Keratinocyte (primary cell): ENCODE measurements around the gene NIPAL1. TPM values are rescaled to one million over a fixed set of nuclear protein-coding genes. Genes with fewer than 3 reads are reported as not detected.

ENCODE experiments used
- DNase-seq: peaks from one replicate; pipeline ENCODE4 v3.0.0-alpha.2; 2011; ENCODE audit warnings: low read depth, missing footprints, low spot score
- FAIRE-seq: peaks from 2 replicates; lab custom pipeline; 2011; peaks lifted over from hg19 to GRCh38; lab: Jason Lieb, UNC
- H2AFZ ChIP-seq: 2 replicates; pipeline ENCODE4 v1.6.0; 2012; ENCODE audit warnings: low read length, control low read depth, inconsistent platforms; ENCODE audit not compliant: control insufficient read depth
- H3K27ac ChIP-seq: 2 replicates; pipeline ENCODE4 v1.5.1; 2011; ENCODE audit warnings: low read length; ENCODE audit not compliant: control insufficient read depth, insufficient read depth
- H3K27me3 ChIP-seq: 3 replicates; pipeline ENCODE4 v1.6.0; 2011; ENCODE audit warnings: low read length; ENCODE audit not compliant: control insufficient read depth, insufficient read depth; ENCODE audit errors: extremely low read depth
- H3K36me3 ChIP-seq, 2 experiments: 2 replicates in 1 of 2; 3 replicates in 1 of 2; pipeline ENCODE4 v1.5.1; 2011; ENCODE audit warnings: low read length in 2 of 2, mild to moderate bottlenecking in 1 of 2; ENCODE audit not compliant: control insufficient read depth in 2 of 2, insufficient read depth in 2 of 2; ENCODE audit errors: extremely low read depth in 1 of 2
- H3K4me1 ChIP-seq: 3 replicates; pipeline ENCODE4 v1.5.1; 2011; ENCODE audit warnings: low read length; ENCODE audit not compliant: control insufficient read depth, insufficient read depth; ENCODE audit errors: extremely low read depth
- H3K4me2 ChIP-seq: 3 replicates; pipeline ENCODE4 v1.6.0; 2011; ENCODE audit warnings: low read depth, low read length; ENCODE audit not compliant: control insufficient read depth, insufficient read depth; ENCODE audit errors: extremely low read depth
- H3K4me3 ChIP-seq, 3 experiments: fragments of 200-600 bp in 1 of 3; sonication (generic) in 1 of 3; 2 replicates in 2 of 3; 3 replicates in 1 of 3; pipeline ENCODE4 v1.5.1; 2011 to 2016; ENCODE audit warnings: low read length in 3 of 3, mild to moderate bottlenecking in 3 of 3, control low read depth in 2 of 3, inconsistent platforms in 1 of 3, low read depth in 1 of 3, mixed read lengths in 1 of 3, mixed run types in 1 of 3, moderate library complexity in 1 of 3; ENCODE audit not compliant: control insufficient read depth in 2 of 3, insufficient read depth in 2 of 3; ENCODE audit errors: extremely low read depth in 1 of 3
- H3K79me2 ChIP-seq: 2 replicates; pipeline ENCODE4 v1.6.0; 2012; ENCODE audit warnings: low read length; ENCODE audit not compliant: control insufficient read depth, insufficient read depth
- H3K9ac ChIP-seq: 3 replicates; pipeline ENCODE4 v1.6.0; 2011; ENCODE audit warnings: low read length; ENCODE audit not compliant: control insufficient read depth, insufficient read depth; ENCODE audit errors: extremely low read depth
- H3K9me1 ChIP-seq: 3 replicates; pipeline ENCODE4 v1.6.0; 2011; ENCODE audit warnings: low read length; ENCODE audit not compliant: control insufficient read depth, insufficient read depth; ENCODE audit errors: extremely low read depth
- H3K9me3 ChIP-seq: 2 replicates; pipeline ENCODE4 v1.5.1; 2012; ENCODE audit warnings: low read depth, low read length; ENCODE audit not compliant: control insufficient read depth
- H4K20me1 ChIP-seq: 3 replicates; pipeline ENCODE4 v1.6.0; 2011; ENCODE audit warnings: low read length; ENCODE audit not compliant: control insufficient read depth, insufficient read depth; ENCODE audit errors: extremely low read depth
- EZH2 ChIP-seq: IDR thresholded peaks from one replicate; pipeline ENCODE4 v1.6.1; 2012; ENCODE audit warnings: inconsistent platforms, mild to moderate bottlenecking, low read length, moderate library complexity
- dilution Hi-C: fragments of 300-500 bp; cut with MboI; formaldehyde crosslinking; loops from one replicate; pipeline ENCODE4 v1.7.0; 2020; ENCODE audit warnings: low sequenced_read_pairs; ENCODE audit not compliant: extremely low pct_ligation_motif_present
- polyA plus RNA-seq, 5 experiments: library from polyadenylated mRNA; depleted of rRNA in 3 of 5; stranded (reverse) in 3 of 5; stranded (forward) in 1 of 5; unstranded in 1 of 5; fragments of >200 nt; gene quantifications; 1 replicate in 1 of 5; 2 replicates in 3 of 5; 3 replicates in 1 of 5; pipeline versions ENCODE4 v1.2.1 to v1.2.3, GENCODE V29; 2011 to 2012; ENCODE audit warnings: missing spikeins in 2 of 5, low read depth in 1 of 5, low replicate concordance in 1 of 5
- TF ChIP-seq, protein P1 (sequence below), 3 experiments: IDR thresholded peaks in 1 of 3; conservative IDR thresholded peaks in 1 of 3; optimal IDR thresholded peaks in 1 of 3; 2 replicates in 2 of 3; 3 replicates in 1 of 3; pipeline versions ENCODE3 to v1.5.1; 2011; ENCODE audit warnings: low read length in 3 of 3, mild to moderate bottlenecking in 3 of 3, moderate library complexity in 2 of 3, control low read depth in 1 of 3, inconsistent platforms in 1 of 3; ENCODE audit not compliant: insufficient read depth in 2 of 3; ENCODE audit errors: extremely low read depth in 1 of 3

NIPAL1 gene
- polyA plus RNA-seq, 1 donor (not counting 4 experiments of a cell fraction or from before 2014, with no cell fraction given): 18.9 TPM

DNA sequence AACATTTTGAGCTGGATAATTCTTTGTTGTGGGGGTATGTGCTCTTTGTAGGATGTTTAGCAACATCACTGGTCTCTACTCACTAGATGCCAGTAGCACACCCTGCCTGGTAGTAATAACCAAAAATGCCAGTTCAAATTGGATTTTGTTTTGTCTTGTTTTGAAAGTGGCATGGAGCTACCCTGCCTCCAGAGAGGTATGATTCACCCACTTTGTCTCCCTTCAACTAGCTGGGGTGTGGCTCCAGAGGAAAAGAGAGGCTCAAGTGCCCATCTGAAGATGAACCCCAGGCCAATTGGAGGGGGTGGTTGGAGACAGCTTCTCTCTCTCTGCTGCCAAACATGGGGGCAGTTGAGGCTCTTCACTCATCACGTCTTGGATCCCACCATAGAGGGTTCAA, 34.5 kb downstream of the NIPAL1 start:
- Histone ChIP-seq H3K9ac (no peak overlapping the region), H3K4me2 (no peak overlapping the region), H4K20me1 (no peaks in the 10 kb centered on the region), H3K27me3 (no peaks in the 10 kb centered on the region), H3K36me3 (no peaks in the 10 kb centered on the region), H3K4me1 (peaks cover 5% of the 10 kb centered on the region), H3K9me3 (no peaks in the 10 kb centered on the region), H3K79me2 (no peaks in the 10 kb centered on the region), H3K27ac (no peak overlapping the region), H3K4me3 (no peak overlapping the region), H2AFZ (no peak overlapping the region), H3K9me1 (no peaks in the 10 kb centered on the region)
- DNase-seq (no peak), FAIRE-seq (no peak)
- dilution Hi-C loops: no loop called here
- TF ChIP-seq EZH2: no peak
- TF ChIP-seq, protein P1, sequence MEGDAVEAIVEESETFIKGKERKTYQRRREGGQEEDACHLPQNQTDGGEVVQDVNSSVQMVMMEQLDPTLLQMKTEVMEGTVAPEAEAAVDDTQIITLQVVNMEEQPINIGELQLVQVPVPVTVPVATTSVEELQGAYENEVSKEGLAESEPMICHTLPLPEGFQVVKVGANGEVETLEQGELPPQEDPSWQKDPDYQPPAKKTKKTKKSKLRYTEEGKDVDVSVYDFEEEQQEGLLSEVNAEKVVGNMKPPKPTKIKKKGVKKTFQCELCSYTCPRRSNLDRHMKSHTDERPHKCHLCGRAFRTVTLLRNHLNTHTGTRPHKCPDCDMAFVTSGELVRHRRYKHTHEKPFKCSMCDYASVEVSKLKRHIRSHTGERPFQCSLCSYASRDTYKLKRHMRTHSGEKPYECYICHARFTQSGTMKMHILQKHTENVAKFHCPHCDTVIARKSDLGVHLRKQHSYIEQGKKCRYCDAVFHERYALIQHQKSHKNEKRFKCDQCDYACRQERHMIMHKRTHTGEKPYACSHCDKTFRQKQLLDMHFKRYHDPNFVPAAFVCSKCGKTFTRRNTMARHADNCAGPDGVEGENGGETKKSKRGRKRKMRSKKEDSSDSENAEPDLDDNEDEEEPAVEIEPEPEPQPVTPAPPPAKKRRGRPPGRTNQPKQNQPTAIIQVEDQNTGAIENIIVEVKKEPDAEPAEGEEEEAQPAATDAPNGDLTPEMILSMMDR (optimal IDR thresholded peaks at IDR 0.05 in 1 of 3, IDR thresholded peaks at IDR 0.05 in 1 of 3, conservative IDR thresholded peaks at IDR 0.05 in 1 of 3; ENCODE audit: extremely low read depth in 1 of 3, insufficient read depth in 2 of 3, low read length in 3 of 3): no peak

DNA sequence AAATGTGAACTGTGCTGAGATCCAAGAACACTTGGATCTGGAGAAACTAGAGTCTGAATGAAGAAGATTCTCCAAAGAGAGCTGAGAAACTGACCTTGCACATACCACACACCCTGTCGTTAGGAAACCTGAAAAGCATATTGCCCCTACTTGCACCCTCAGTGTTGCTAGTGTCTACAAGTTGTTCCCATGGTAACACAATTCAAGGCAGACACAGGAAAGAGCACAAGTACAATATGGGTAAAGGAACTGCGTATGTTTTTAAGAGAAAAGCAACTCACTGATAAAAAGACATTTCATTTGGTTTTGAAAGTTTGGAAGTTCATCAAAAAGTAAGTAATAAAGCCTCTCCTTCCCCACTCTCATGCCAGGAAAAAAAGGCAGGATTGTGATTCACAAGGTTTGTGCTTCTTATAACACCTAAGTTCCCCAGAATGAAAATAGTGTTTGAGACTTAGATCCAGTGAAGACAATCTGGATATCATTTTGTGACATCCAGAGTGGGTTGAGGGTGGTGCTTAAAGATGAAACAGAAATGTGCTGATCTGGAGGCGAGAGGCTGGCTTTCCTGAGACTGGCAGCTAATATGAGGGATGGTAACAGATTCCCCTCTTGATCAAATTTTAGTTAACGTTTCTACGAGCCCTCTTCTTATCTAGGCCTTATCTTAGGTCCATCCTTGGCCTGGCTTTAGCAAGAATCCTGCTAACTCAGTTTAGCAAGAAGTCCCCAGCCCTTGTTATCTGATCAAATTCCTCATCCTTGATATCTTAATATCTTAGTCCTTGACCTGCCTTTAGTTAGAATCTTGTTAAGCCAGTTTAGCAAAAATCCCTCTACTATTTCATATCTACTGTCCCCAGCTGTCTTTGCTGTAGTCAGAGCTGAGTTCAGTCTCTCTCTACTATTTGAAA, 42.3 kb downstream of the NIPAL1 start:
- no peak overlapping the region for H3K27ac ChIP-seq
- no peak overlapping the region for H2AFZ ChIP-seq
- no peaks in the 10 kb centered on the region for H3K4me1 ChIP-seq
- H4K20me1 ChIP-seq: no peaks in the 10 kb centered on the region
- FAIRE-seq (no peak), DNase-seq (no peak)
- no peaks in the 10 kb centered on the region for H3K9me1 ChIP-seq
- H3K4me3 ChIP-seq: no peak overlapping the region
- no peaks in the 10 kb centered on the region for H3K27me3 ChIP-seq
- dilution Hi-C loops: no loop called here
- no peaks in the 10 kb centered on the region for H3K36me3 ChIP-seq
- TF ChIP-seq EZH2: no peak
- TF ChIP-seq, protein P1 (optimal IDR thresholded peaks at IDR 0.05 in 1 of 3, IDR thresholded peaks at IDR 0.05 in 1 of 3, conservative IDR thresholded peaks at IDR 0.05 in 1 of 3; ENCODE audit: extremely low read depth in 1 of 3, insufficient read depth in 2 of 3, low read length in 3 of 3): no peak
- no peak overlapping the region for H3K4me2 ChIP-seq
- H3K79me2 ChIP-seq: no peaks in the 10 kb centered on the region
- H3K9ac ChIP-seq: no peak overlapping the region
- H3K9me3 ChIP-seq: no peaks in the 10 kb centered on the region
